Keratinocyte (primary cell): Measurements from ENCODE around the gene PRSS33. TPM values are rescaled to one million over a fixed set of nuclear protein-coding genes. Genes with fewer than 3 reads are reported as not detected.

Experiments used
- DNase-seq: peaks from one replicate; pipeline ENCODE4 v3.0.0-alpha.2; 2011; ENCODE audit warnings: low read depth, missing footprints, low spot score
- FAIRE-seq: peaks from 2 replicates; lab custom pipeline; 2011; peaks lifted over from hg19 to GRCh38; lab: Jason Lieb, UNC
- H2AFZ ChIP-seq: 2 replicates; pipeline ENCODE4 v1.6.0; 2012; ENCODE audit warnings: low read length, control low read depth, inconsistent platforms; ENCODE audit not compliant: control insufficient read depth
- H3K27ac ChIP-seq: 2 replicates; pipeline ENCODE4 v1.5.1; 2011; ENCODE audit warnings: low read length; ENCODE audit not compliant: control insufficient read depth, insufficient read depth
- H3K27me3 ChIP-seq: 3 replicates; pipeline ENCODE4 v1.6.0; 2011; ENCODE audit warnings: low read length; ENCODE audit not compliant: control insufficient read depth, insufficient read depth; ENCODE audit errors: extremely low read depth
- H3K36me3 ChIP-seq, 2 experiments: 2 replicates in 1 of 2; 3 replicates in 1 of 2; pipeline ENCODE4 v1.5.1; 2011; ENCODE audit warnings: low read length in 2 of 2, mild to moderate bottlenecking in 1 of 2; ENCODE audit not compliant: control insufficient read depth in 2 of 2, insufficient read depth in 2 of 2; ENCODE audit errors: extremely low read depth in 1 of 2
- H3K4me1 ChIP-seq: 3 replicates; pipeline ENCODE4 v1.5.1; 2011; ENCODE audit warnings: low read length; ENCODE audit not compliant: control insufficient read depth, insufficient read depth; ENCODE audit errors: extremely low read depth
- H3K4me2 ChIP-seq: 3 replicates; pipeline ENCODE4 v1.6.0; 2011; ENCODE audit warnings: low read depth, low read length; ENCODE audit not compliant: control insufficient read depth, insufficient read depth; ENCODE audit errors: extremely low read depth
- H3K4me3 ChIP-seq, 3 experiments: fragments of 200-600 bp in 1 of 3; sonication (generic) in 1 of 3; 2 replicates in 2 of 3; 3 replicates in 1 of 3; pipeline ENCODE4 v1.5.1; 2011 to 2016; ENCODE audit warnings: low read length in 3 of 3, mild to moderate bottlenecking in 3 of 3, control low read depth in 2 of 3, inconsistent platforms in 1 of 3, low read depth in 1 of 3, mixed read lengths in 1 of 3, mixed run types in 1 of 3, moderate library complexity in 1 of 3; ENCODE audit not compliant: control insufficient read depth in 2 of 3, insufficient read depth in 2 of 3; ENCODE audit errors: extremely low read depth in 1 of 3
- H3K79me2 ChIP-seq: 2 replicates; pipeline ENCODE4 v1.6.0; 2012; ENCODE audit warnings: low read length; ENCODE audit not compliant: control insufficient read depth, insufficient read depth
- H3K9ac ChIP-seq: 3 replicates; pipeline ENCODE4 v1.6.0; 2011; ENCODE audit warnings: low read length; ENCODE audit not compliant: control insufficient read depth, insufficient read depth; ENCODE audit errors: extremely low read depth
- H3K9me1 ChIP-seq: 3 replicates; pipeline ENCODE4 v1.6.0; 2011; ENCODE audit warnings: low read length; ENCODE audit not compliant: control insufficient read depth, insufficient read depth; ENCODE audit errors: extremely low read depth
- H3K9me3 ChIP-seq: 2 replicates; pipeline ENCODE4 v1.5.1; 2012; ENCODE audit warnings: low read depth, low read length; ENCODE audit not compliant: control insufficient read depth
- H4K20me1 ChIP-seq: 3 replicates; pipeline ENCODE4 v1.6.0; 2011; ENCODE audit warnings: low read length; ENCODE audit not compliant: control insufficient read depth, insufficient read depth; ENCODE audit errors: extremely low read depth
- CTCF ChIP-seq, 3 experiments: IDR thresholded peaks in 1 of 3; conservative IDR thresholded peaks in 1 of 3; optimal IDR thresholded peaks in 1 of 3; 2 replicates in 2 of 3; 3 replicates in 1 of 3; pipeline versions ENCODE3 to v1.5.1; 2011; ENCODE audit warnings: low read length in 3 of 3, mild to moderate bottlenecking in 3 of 3, moderate library complexity in 2 of 3, control low read depth in 1 of 3, inconsistent platforms in 1 of 3; ENCODE audit not compliant: insufficient read depth in 2 of 3; ENCODE audit errors: extremely low read depth in 1 of 3
- EZH2 ChIP-seq: IDR thresholded peaks from one replicate; pipeline ENCODE4 v1.6.1; 2012; ENCODE audit warnings: inconsistent platforms, mild to moderate bottlenecking, low read length, moderate library complexity
- dilution Hi-C: fragments of 300-500 bp; cut with MboI; formaldehyde crosslinking; loops from one replicate; pipeline ENCODE4 v1.7.0; 2020; ENCODE audit warnings: low sequenced_read_pairs; ENCODE audit not compliant: extremely low pct_ligation_motif_present
- polyA plus RNA-seq, 5 experiments: library from polyadenylated mRNA; depleted of rRNA in 3 of 5; stranded (reverse) in 3 of 5; stranded (forward) in 1 of 5; unstranded in 1 of 5; fragments of >200 nt; gene quantifications; 1 replicate in 1 of 5; 2 replicates in 3 of 5; 3 replicates in 1 of 5; pipeline versions ENCODE4 v1.2.1 to v1.2.3, GENCODE V29; 2011 to 2012; ENCODE audit warnings: missing spikeins in 2 of 5, low read depth in 1 of 5, low replicate concordance in 1 of 5
- small RNA-seq, 3 experiments: library from RNA; depleted of rRNA; stranded (forward); fragments of <200 nt; gene quantifications; one replicate each; pipeline ENCODE3, GENCODE V24; 2012; ENCODE audit warnings: low read depth in 3 of 3, low replicate concordance in 1 of 3; ENCODE audit not compliant: insufficient read length in 3 of 3

Gene PRSS33
- polyA plus RNA-seq, 1 donor (not counting 4 experiments of a cell fraction or from before 2014, with no cell fraction given) = not detected

- no peak overlapping the region for H3K27ac ChIP-seq
- peaks cover 3% of the 10 kb centered on the region for H3K4me1 ChIP-seq
- H3K27me3 ChIP-seq = no peaks in the 10 kb centered on the region
- H3K4me3 ChIP-seq = no peak overlapping the region
- dilution Hi-C loops = no loop called here
- no peaks in the 10 kb centered on the region for H3K9me3 ChIP-seq
- FAIRE-seq = no peak
- H2AFZ ChIP-seq = no peak overlapping the region
- no peaks in the 10 kb centered on the region for H4K20me1 ChIP-seq
- TF ChIP-seq CTCF (optimal IDR thresholded peaks at IDR 0.05 in 1 of 3, IDR thresholded peaks at IDR 0.05 in 1 of 3, conservative IDR thresholded peaks at IDR 0.05 in 1 of 3; ENCODE audit: extremely low read depth in 1 of 3, insufficient read depth in 2 of 3, low read length in 3 of 3) = no peak
- no peak for TF ChIP-seq EZH2
- no peaks in the 10 kb centered on the region for H3K36me3 ChIP-seq
- H3K9me1 ChIP-seq = no peaks in the 10 kb centered on the region
- no peak overlapping the region for H3K4me2 ChIP-seq
- no peaks in the 10 kb centered on the region for H3K79me2 ChIP-seq
- H3K9ac ChIP-seq = no peak overlapping the region
- no peak for DNase-seq
Measured at GRCh38 chr16:2736476-2737237, 50.7 kb downstream of the PRSS33 start.

GRCh38 chr16:2734844-2735515 lies 52.4 kb downstream of the PRSS33 start:
- TF ChIP-seq CTCF (optimal IDR thresholded peaks at IDR 0.05 in 1 of 3, IDR thresholded peaks at IDR 0.05 in 1 of 3, conservative IDR thresholded peaks at IDR 0.05 in 1 of 3; ENCODE audit: extremely low read depth in 1 of 3, insufficient read depth in 2 of 3, low read length in 3 of 3) (no peak), EZH2 (no peak)
- H3K79me2 ChIP-seq = no peaks in the 10 kb centered on the region
- no peak overlapping the region for H3K9ac ChIP-seq
- FAIRE-seq (no peak), DNase-seq (no peak)
- H3K27me3 ChIP-seq = no peaks in the 10 kb centered on the region
- no peaks in the 10 kb centered on the region for H4K20me1 ChIP-seq
- peaks cover 3% of the 10 kb centered on the region for H3K4me1 ChIP-seq
- H2AFZ ChIP-seq = no peak overlapping the region
- no peak overlapping the region for H3K4me2 ChIP-seq
- dilution Hi-C loops = no loop called here
- no peaks in the 10 kb centered on the region for H3K9me1 ChIP-seq
- H3K27ac ChIP-seq = no peak overlapping the region
- no peaks in the 10 kb centered on the region for H3K9me3 ChIP-seq
- no peak overlapping the region for H3K4me3 ChIP-seq
- H3K36me3 ChIP-seq = no peaks in the 10 kb centered on the region

Small RNAs within 50 kb of the gene (small RNA-seq; reads per million reads assigned to genes)
- gene SNORA3C = 0 to 0.07 (median 0) reads per million in 3 experiments

Other genes starting within 250 kb of the PRSS33 start
- 23.4 to 27.2 TPM (median 23.6 TPM) in 3 replicates for gene PDPK1, start 249.5 kb downstream of the PRSS33 start, polyA plus RNA-seq
- gene KCTD5, start 105.0 kb downstream of the PRSS33 start, polyA plus RNA-seq = 29.0 to 41.1 TPM (median 36.1 TPM) in 3 replicates
- gene PRSS27, start 67.3 kb downstream of the PRSS33 start, polyA plus RNA-seq = 0.20 to 0.67 TPM (median 0.22 TPM) in 3 replicates
- 74.1 to 120 TPM (median 101 TPM) in 3 replicates for gene SRRM2, start 34.9 kb downstream of the PRSS33 start, polyA plus RNA-seq
- gene ELOB, start 10.3 kb downstream of the PRSS33 start, polyA plus RNA-seq = 150 to 593 TPM (median 235 TPM) in 3 replicates
- gene PRSS41, start 10.9 kb upstream of the PRSS33 start, polyA plus RNA-seq = not detected in 3 replicates
- 0.52 to 1.0 TPM (median 0.99 TPM) in 3 replicates for gene PRSS21, start 29.7 kb upstream of the PRSS33 start, polyA plus RNA-seq
- 1.7 to 2.6 TPM (median 2.1 TPM) in 3 replicates for gene ZG16B, start 42.7 kb upstream of the PRSS33 start, polyA plus RNA-seq
- gene PRSS22, start 70.6 kb upstream of the PRSS33 start, polyA plus RNA-seq = 2.2 to 3.7 TPM (median 3.5 TPM) in 3 replicates
- 10.1 to 20.7 TPM (median 13.6 TPM) in 3 replicates for gene FLYWCH2, start 95.7 kb upstream of the PRSS33 start, polyA plus RNA-seq
- gene FLYWCH1, start 124.4 kb upstream of the PRSS33 start, polyA plus RNA-seq = 16.2 to 21.7 TPM (median 20.2 TPM) in 3 replicates
- 3.3 to 7.4 TPM (median 3.8 TPM) in 3 replicates for gene KREMEN2, start 176.7 kb upstream of the PRSS33 start, polyA plus RNA-seq
- 16.8 to 26.6 TPM (median 18.4 TPM) in 3 replicates for gene PAQR4, start 181.8 kb upstream of the PRSS33 start, polyA plus RNA-seq
- 3.0 to 16.0 TPM (median 6.9 TPM) in 3 replicates for gene PKMYT1, start 192.9 kb upstream of the PRSS33 start, polyA plus RNA-seq
- gene CLDN9, start 225.4 kb upstream of the PRSS33 start, polyA plus RNA-seq = 0.02 TPM in 1 of 3 replicates, not detected in the others
- gene CLDN6, start 230.6 kb upstream of the PRSS33 start, polyA plus RNA-seq = 0.12 TPM in 1 of 3 replicates, not detected in the others
- 147 to 250 TPM (median 188 TPM) in 3 replicates for gene TNFRSF12A, start 232.8 kb upstream of the PRSS33 start, polyA plus RNA-seq
- gene HCFC1R1, start 236.4 kb upstream of the PRSS33 start, polyA plus RNA-seq = 12.8 to 19.2 TPM (median 13.0 TPM) in 3 replicates
- 10.2 to 15.5 TPM (median 10.3 TPM) in 3 replicates for gene THOC6, start 236.5 kb upstream of the PRSS33 start, polyA plus RNA-seq
- 0.91 to 2.8 TPM (median 1.3 TPM) in 3 replicates for gene BICDL2, start 249.4 kb upstream of the PRSS33 start, polyA plus RNA-seq